GM18907 (cell line): Measurements from ENCODE around the gene RAB19.
"Not testable (repeated sequence)": the region's sequence is repeated elsewhere in the genome, so short reads cannot be mapped to it uniquely, and the experiment has no call there.

ENCODE experiments used
- ATAC-seq: cut with Tn5 transposase; IDR thresholded peaks from one replicate; pipeline ENCODE4 v1.9.1; 2021; ENCODE audit warnings: mild to moderate bottlenecking, moderate library complexity; ENCODE audit not compliant: unreplicated experiment

RAB19 gene

GRCh38 chr7:140453273-140453672, 49.4 kb downstream of the RAB19 start:
- no peak for ATAC-seq

- ATAC-seq = not testable (repeated sequence)
Observed at GRCh38 chr7:140453785-140454656, 50.2 kb downstream of the RAB19 start.

- no peak for ATAC-seq
Observed at GRCh38 chr7:140454657-140455015, 50.8 kb downstream of the RAB19 start.

- no peak for ATAC-seq
Observed at GRCh38 chr7:140455743-140456142, 51.9 kb downstream of the RAB19 start.

- ATAC-seq = no peak
Observed at GRCh38 chr7:140456551-140457051, 52.7 kb downstream of the RAB19 start.

GRCh38 chr7:140458201-140458600, 54.3 kb downstream of the RAB19 start:
- ATAC-seq = no peak

GRCh38 chr7:140458916-140459315, 55.1 kb downstream of the RAB19 start:
- no peak for ATAC-seq

- no peak for ATAC-seq
Observed at GRCh38 chr7:140463111-140463510, 59.3 kb downstream of the RAB19 start.

GRCh38 chr7:140475747-140476333, 72.0 kb downstream of the RAB19 start:
- no peak for ATAC-seq

GRCh38 chr7:140476698-140477261, 72.9 kb downstream of the RAB19 start:
- no peak for ATAC-seq
